ENCODE results near the gene AMOTL2.

Gene AMOTL2

DNA sequence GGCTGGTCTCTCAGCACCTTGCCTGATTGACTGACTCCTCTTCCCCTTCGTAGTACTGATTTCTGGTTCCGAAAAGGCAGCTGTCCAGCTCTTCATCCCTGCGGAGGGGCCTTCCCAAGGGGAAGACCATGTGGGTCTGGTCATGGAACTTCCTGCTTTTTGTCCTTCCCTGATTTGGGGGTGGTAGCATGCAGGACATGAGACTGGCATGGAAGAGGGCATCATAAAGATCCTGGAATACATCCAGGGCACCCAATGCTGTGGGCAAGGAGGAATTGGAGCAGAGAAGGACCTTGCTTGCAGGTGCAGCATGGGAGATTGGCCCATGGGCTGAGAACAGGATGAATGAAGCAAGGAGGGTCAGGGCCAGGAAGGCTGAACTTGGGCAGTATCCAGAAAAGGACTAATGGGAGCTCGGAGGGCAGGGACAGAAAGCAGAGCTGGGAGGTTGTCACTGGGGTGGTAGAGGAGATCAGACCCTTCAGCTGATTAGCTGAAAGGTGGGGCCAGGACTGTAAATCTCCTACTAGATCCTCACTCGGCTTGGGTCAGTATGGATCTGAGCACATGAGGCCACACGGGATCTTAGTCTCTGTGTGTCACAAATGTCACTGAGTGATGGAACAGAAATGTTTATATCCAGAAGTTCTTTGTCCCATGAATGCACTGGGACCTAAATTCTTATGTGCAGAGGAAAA is 59.5 kb downstream of the AMOTL2 start:
- DNase-seq (ENCODE audit: low spot score), result no peak

DNA sequence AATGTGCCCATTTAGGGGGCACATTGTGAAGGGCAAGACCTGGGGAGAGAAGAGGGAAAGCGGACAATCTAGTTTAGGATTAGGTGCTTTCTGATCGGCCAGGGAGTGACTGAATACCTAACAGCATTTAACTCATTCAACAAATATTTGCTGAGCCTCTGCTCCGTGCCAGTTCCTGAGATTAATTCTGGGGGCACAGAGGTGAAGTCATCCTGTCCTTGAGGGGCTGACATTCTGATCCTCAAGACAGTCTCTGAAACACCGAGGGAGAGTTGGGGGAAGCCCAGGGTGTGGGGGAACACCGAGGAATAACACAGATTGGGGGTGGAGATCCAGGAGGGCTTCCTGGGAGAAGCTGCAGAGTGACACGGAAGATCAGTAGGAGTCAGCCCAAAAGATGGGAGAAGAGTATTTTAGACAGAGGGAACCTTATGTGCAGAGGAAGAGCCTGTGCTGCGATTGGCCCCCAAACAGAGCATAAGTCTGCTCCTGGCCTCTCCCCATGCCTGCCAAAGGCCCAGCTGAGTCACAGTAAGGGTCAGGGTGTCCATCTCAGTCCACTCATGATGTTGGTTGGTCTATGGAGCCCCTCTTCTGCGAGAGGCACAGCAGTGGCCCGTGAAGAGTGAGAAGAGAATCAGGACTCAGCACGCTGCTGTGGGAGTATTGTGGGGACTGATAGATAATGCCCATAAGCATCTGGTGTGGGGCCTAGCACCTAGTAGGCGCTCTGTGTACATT is 60.2 kb downstream of the AMOTL2 start:
- no peak for DNase-seq (ENCODE audit: low spot score)

DNA sequence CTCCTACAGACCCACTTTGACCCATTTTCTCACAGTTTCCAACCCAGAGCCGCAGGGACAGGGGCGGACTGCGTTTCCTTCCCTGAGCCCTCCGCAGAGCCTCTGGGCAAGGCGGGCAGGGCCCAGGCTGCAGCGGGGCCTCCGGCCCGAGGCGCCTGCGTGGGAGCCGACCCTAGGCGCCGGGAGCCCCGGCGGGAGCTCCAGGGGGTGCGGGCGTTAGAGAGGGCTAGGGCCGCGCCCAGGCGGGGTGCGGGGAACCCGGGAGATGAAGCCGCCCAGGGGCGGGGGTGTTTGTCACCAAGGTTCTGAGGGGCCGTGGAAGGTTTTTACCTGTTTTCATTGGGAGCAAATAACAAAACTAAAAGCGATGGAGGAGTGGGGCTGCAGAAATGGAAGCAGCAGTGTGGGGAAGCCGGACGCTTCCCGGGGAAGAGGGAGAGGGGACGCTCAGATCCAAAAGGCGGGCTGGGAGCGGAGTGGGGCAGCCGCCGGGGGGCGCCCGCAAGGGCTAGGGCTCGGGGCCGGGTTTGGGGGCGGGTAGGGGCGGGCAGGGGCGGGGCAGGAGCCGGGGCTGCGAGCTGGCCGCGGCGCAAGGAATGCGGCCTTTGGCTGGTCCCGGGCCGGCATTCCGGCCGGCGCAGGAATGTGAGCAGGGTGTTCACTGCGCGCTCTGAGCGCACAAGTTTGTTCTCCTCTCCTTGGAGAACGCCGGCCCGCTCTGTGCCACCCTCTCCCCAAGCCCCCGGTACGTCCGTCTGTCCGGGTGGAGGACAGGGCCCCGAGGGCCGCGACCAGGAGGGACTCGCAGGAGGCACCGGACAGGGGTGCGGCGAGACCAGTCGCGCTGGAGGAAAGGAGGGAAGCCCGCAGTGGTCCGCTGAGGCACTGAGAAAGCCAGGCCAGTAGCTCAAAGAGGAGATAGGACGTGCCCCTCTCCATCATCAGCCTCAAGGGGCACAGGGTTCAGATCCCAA is 61.1 kb downstream of the AMOTL2 start:
- no peak for DNase-seq (ENCODE audit: low spot score)

DNA sequence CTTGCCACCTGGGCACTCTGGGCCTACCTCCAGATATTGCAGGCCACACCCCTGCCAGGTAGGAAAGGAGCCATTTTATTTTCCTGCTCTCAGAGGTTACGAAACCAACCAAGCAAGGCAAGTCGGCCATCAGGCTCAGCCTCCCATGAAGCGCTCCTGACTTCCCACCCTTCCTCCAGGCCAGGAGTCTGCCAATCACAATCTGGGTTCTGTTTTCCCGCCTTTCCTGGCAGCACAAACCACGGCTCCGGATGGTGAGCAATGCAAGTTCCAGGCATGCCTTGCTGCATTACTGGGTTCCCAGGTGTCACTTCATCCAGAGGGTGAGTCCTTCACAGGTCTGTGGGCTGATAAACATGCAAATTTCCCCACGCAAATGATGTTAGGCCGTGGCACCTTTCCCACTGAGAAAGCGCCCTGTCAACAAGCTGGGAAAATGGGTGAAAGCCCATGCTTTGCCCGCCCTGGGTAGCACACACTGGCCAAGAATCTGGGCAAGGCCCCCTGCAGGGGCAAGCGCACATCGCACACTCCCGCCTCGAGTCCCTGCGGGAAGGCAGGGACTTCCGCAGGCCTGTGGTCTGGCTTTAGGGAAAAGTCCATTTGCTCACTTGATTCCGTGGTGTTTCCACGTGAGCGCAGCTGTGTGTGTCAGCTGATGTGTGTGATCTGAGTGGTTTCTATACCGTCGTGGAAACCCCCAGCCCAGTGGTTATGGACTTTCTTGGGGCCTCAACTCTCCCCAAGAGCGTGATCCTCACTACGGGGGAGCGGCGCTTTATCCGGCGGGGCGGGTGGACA is 62.0 kb downstream of the AMOTL2 start:
- DNase-seq (ENCODE audit: low spot score), result no peak

DNA sequence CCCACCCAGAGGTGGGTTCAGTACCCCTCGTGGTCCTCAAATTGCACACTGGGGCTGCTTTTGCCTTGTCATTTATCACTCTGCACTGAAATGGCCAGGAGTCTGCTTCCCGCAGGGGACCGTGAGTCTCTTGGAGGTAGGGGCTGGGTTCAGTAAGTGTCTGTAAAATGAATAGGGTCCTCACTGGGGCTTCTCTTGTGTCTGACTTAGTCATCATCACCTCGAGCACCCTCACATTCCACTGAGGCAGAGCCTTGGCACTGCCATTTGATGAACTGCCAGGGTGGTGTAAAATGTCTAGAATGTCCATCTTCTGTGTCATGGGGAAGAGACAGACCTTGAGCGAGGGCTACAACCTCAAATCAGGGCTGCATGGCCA is 62.6 kb downstream of the AMOTL2 start:
- DNase-seq (ENCODE audit: low spot score), result no peak

DNA sequence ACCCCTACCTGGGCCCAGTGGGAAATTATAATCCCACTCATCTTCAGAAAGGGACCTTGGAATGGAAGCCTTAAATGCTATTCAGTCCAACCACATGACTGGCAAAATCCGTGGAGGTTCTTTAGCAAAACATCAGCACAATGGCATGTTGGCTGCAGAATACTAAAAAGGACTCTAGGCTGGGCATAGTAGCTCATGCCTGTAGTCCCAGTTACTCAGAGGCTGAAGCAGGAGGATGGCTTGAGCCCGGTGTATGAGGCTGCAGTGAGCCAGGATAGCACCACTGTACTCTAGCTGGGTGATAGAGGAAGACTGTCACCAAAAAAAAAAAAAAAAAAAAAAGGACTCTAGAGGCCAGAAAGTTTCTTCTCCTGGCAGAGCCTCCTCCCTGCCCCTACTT is 63.0 kb downstream of the AMOTL2 start:
- DNase-seq (ENCODE audit: low spot score), result no peak

DNA sequence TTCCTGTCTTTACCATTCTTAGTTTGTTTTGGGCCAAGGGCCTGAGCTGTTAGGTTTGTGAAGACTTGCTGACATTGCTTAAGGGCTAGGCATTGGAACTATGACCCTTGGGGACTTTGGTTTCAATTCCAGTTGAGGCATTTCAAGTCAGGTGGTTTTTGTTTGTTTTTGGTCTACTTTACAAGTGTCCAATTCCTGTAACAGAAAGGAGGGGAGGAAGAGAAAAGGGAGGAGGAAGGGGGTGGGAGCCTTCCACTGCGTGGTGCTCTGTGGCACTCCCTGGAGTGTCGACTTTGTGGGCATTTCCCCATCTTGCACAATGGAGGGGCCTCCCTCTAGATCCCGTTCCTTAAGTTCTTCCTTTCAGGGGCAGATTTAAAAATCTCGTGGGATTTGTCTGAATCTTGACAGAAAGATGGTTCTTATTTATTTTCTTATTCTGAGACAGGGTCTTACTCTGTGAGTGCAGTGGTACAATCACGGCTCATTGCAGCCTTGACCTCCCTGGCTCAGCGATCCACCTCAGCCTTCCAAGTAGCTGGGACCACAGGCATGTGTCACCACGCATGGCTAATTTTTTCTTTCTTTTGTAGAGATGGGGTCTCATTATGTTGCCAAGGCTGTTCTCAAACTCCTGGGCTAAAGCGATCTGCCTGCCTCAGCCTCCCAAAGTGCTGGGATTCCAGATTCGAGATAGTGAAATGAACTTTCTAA is 64.1 kb downstream of the AMOTL2 start:
- DNase-seq (ENCODE audit: low spot score), result no peak

DNA sequence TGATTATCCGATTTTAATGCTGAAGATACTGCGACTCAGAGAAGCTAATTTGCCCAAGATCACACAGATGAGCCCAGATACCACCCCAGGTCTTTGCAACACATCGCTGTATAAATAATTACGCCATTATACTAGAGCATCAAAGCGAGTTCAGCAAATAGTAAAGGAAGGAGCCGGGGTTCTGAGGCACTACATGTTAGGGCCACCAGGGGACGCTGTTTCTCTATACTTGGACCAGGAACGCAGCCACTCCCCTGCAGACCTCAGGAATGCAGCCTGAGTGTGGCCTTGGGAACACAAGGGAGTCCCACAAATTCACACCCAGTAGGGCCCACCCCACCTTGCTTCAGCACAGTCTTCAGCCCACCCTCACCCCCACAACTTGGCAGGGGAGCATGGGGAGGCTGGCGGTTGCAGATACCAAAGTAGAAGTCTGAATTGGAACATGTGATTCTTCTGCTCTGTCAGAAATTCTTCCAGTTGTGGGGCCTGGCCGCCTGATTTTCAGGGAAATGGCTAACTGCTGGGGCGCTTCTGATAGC is 65.8 kb downstream of the AMOTL2 start:
- DNase-seq (ENCODE audit: low spot score), result peak; percentile 65

DNA sequence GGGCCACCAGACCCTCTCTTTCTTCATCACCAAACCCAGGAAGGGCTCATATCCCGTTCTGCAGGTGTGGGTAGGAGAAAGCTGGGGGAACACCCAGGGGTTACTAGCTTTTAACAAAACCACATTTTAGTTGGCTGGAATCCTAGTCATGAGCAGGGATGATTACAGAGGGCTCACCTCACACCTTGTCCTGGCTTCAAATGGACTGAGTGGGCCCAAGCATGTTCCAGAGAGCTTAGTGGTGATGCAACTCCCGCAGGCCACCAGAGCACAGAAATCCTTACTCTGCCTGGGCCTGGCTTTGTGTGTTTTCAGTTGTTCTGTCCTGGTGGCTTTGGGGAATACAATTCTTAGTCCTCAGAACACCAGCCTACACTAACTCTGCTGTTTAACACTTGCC is 66.8 kb downstream of the AMOTL2 start:
- DNase-seq (ENCODE audit: low spot score), result no peak

DNA sequence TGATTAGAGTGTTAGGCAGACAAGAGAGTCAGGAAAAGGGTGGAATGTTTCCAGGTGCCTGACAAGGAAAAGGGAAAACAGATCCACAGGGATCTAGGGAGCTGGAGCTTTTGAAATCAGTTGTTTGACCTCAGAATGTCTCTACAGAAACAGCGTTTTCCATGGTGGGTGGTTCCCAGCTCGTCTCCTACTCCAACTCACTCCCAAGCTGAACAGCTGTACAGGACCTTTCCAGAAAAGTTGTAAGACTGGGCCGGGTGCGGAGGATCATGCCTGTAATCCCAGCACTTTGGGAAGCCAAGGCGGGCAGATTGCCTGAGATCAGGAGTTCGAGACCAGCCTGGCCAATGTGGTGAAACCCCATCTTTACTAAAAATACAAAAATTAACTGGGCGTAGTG is 67.9 kb downstream of the AMOTL2 start:
- DNase-seq (ENCODE audit: low spot score), result no peak
